K562 (cell line): ENCODE measurements around the gene TSTD1. TPM values are rescaled to one million over a fixed set of nuclear protein-coding genes. Genes with fewer than 3 reads are reported as not detected.
A peak's percentile ranks its signal among the peaks of the same experiment; 100 is the strongest.

Experiments
- ATAC-seq: fragments of 200-7000 bp; cut with Tn5 transposase; 3 replicates; pipeline ENCODE4 v1.9.1; 2020; ENCODE audit warnings: moderate library complexity
- BruUV-seq: library from RNA; stranded (reverse); fragments of 400-500 nt; replicated peaks from 2 replicates; lab custom pipeline; 2021; lab: Mats Ljungman, UMichigan
- CTCF ChIA-PET: fragments of 300-600 bp; formaldehyde crosslinking; extraction: SDS; loops from one replicate; lab custom pipeline; 2021; ENCODE audit warnings: low intra/inter-chr PET ratio; lab: Yijun Ruan, JAX
- POLR2A ChIA-PET: fragments of 300-600, 350-650 bp; sonication (Branson Sonifier 250); formaldehyde crosslinking; extraction: SDS; loops from one replicate; lab custom pipeline; 2021; ENCODE audit warnings: antibody characterized with exemption, inconsistent platforms; lab: Yijun Ruan, JAX
- DNase-seq, 4 experiments: peaks; one replicate each; pipeline versions ENCODE4 v3.0.0 to v3.0.0-alpha.2; 2011 to 2018; ENCODE audit warnings: low spot score in 3 of 4, mixed read lengths in 3 of 4; ENCODE audit errors: extremely low read depth in 1 of 4
- FAIRE-seq: peaks from 2 replicates; lab custom pipeline; 2011; peaks lifted over from hg19 to GRCh38; lab: Jason Lieb, UNC
- H2AFZ ChIP-seq: 2 replicates; pipeline ENCODE4 v1.6.0; 2011; ENCODE audit warnings: low read depth, low read length, control low read depth, inconsistent platforms
- H3K27ac ChIP-seq: fragments of 200-600 bp; 3 replicates; pipeline ENCODE4 v1.8.0; 2011; ENCODE audit warnings: low read depth, mild to moderate bottlenecking, control low read depth, inconsistent platforms, low read length, moderate library complexity, mixed read lengths; ENCODE audit errors: extremely low read depth
- H3K27me3 ChIP-seq, 2 experiments: fragments of 300-600 bp in 1 of 2; 2 replicates in 1 of 2; 3 replicates in 1 of 2; pipeline versions ENCODE4 v1.6.0 to v1.8.0; 2011; ENCODE audit warnings: inconsistent platforms in 2 of 2, low read length in 2 of 2, mild to moderate bottlenecking in 1 of 2, mixed read lengths in 1 of 2, moderate library complexity in 1 of 2; ENCODE audit not compliant: control insufficient read depth in 2 of 2, insufficient read depth in 2 of 2
- H3K36me3 ChIP-seq: fragments of 300-600 bp; 3 replicates; pipeline ENCODE4 v1.8.0; 2011; ENCODE audit warnings: mild to moderate bottlenecking, low read length, inconsistent platforms; ENCODE audit not compliant: control insufficient read depth, insufficient read depth
- H3K4me1 ChIP-seq, 2 experiments: fragments of 200-600 bp in 1 of 2; replicated peaks in 1 of 2; 2 replicates in 1 of 2; 3 replicates in 1 of 2; pipeline versions ENCODE4 v1.5.1 to v1.8.0; 2011; ENCODE audit warnings: inconsistent platforms in 2 of 2, low read length in 2 of 2, mild to moderate bottlenecking in 1 of 2, mixed read lengths in 1 of 2, moderate library complexity in 1 of 2; ENCODE audit not compliant: control insufficient read depth in 2 of 2, insufficient read depth in 2 of 2
- H3K4me2 ChIP-seq: 2 replicates; pipeline ENCODE4 v1.6.1; 2011; ENCODE audit warnings: low read length, control low read depth, inconsistent platforms, mixed read lengths; ENCODE audit not compliant: insufficient read depth
- H3K4me3 ChIP-seq: fragments of 200-600 bp; sonication (generic), shearing (Covaris generic); 2 replicates; pipeline ENCODE4 v1.5.1; 2016; ENCODE audit warnings: control low read depth, inconsistent platforms
- H3K79me2 ChIP-seq: fragments of 200-600 bp; 3 replicates; pipeline ENCODE4 v1.8.0; 2011; ENCODE audit warnings: low read length, inconsistent platforms; ENCODE audit not compliant: control insufficient read depth, insufficient read depth
- H3K9ac ChIP-seq, 2 experiments: 2 replicates each; pipeline versions ENCODE4 v1.6.0 to v1.6.1; 2011; ENCODE audit warnings: low read depth in 2 of 2, low read length in 2 of 2, control low read depth in 1 of 2, inconsistent platforms in 1 of 2, mild to moderate bottlenecking in 1 of 2, mixed read lengths in 1 of 2; ENCODE audit not compliant: insufficient read depth in 1 of 2
- H3K9me1 ChIP-seq: one replicate; pipeline ENCODE4 v1.6.0; 2011; ENCODE audit warnings: inconsistent platforms, mild to moderate bottlenecking, low read length, moderate library complexity; ENCODE audit not compliant: control insufficient read depth, insufficient read depth
- H3K9me3 ChIP-seq: replicated peaks from 2 replicates; pipeline ENCODE4 v1.5.1; 2011; ENCODE audit warnings: low read depth, low read length, inconsistent platforms; ENCODE audit not compliant: control insufficient read depth, insufficient read depth
- H4K20me1 ChIP-seq: replicated peaks from 2 replicates; pipeline ENCODE4 v1.6.1; 2011; ENCODE audit warnings: low read length, inconsistent platforms, mixed read lengths; ENCODE audit not compliant: control insufficient read depth, insufficient read depth
- KLF10 ChIP-seq: fragments of 250-450 bp; sonication (Bioruptor Pico); IDR thresholded peaks from 2 replicates; pipeline ENCODE4 v1.6.1; 2021; ENCODE audit warnings: matching md5 sums
- MAZ ChIP-seq, 2 experiments: fragments of 450-650 bp in 1 of 2; sonication (generic) in 1 of 2; formaldehyde crosslinking; IDR thresholded peaks in 1 of 2; conservative IDR thresholded peaks in 1 of 2; 2 replicates each; pipeline versions ENCODE4 v1.4.0 to v1.5.0; 2020; ENCODE audit warnings: mild to moderate bottlenecking in 1 of 2, missing genetic modification reagents in 1 of 2
- PBX2 ChIP-seq, 2 experiments: IDR thresholded peaks in 1 of 2; conservative IDR thresholded peaks in 1 of 2; 2 replicates each; pipeline ENCODE4 v1.6.1; 2016; ENCODE audit warnings: low read depth in 2 of 2, mild to moderate bottlenecking in 1 of 2, missing compliant biosample characterization in 1 of 2, missing genetic modification characterization in 1 of 2, moderate library complexity in 1 of 2
- POLR2H ChIP-seq: IDR thresholded peaks from 2 replicates; pipeline ENCODE4 v1.6.1; 2016; ENCODE audit warnings: missing genetic modification characterization, low read depth, mild to moderate bottlenecking, control low read depth, missing compliant biosample characterization, moderate library complexity
- WGBS: fragments of 100-300 bp; shearing (Covaris generic); methylation state at CpG from one replicate; pipeline ENCODE4 v1.1.6; 2016; ENCODE audit warnings: low coverage, mixed read lengths; ENCODE audit not compliant: insufficient coverage; ENCODE audit errors: missing lambda C conversion rate; 5-methylcytosine and 5-hydroxymethylcytosine counted together
- in situ Hi-C: fragments of 300-500 bp; cut with MboI; formaldehyde crosslinking; loops from 4 replicates; pipeline ENCODE4 v1.15.0; 2018; ENCODE audit warnings: inconsistent platforms, mixed read lengths
- intact Hi-C: fragments of 100-400 bp; cut with micrococcal nuclease; formaldehyde crosslinking; loops from 2 replicates; pipeline ENCODE4 v1.14.2; 2022
- polyA plus RNA-seq, 8 experiments: library from polyadenylated mRNA; depleted of rRNA in 4 of 8; stranded (reverse) in 5 of 8; unstranded in 3 of 8; fragments of >200 nt; fragmentation: Nextera tagmentation in 2 of 8; fragmentation: Illumina TruSeq in 1 of 8; extraction: Ambion mirVana in 2 of 8; extraction: Trizol in 1 of 8; gene quantifications; 2 replicates each; pipeline versions ENCODE4 v1.2.1 to v1.2.3, GENCODE V29; 2011 to 2014; ENCODE audit warnings: inconsistent platforms in 1 of 8, missing spikeins in 1 of 8
- total RNA-seq, 7 experiments: library from RNA; depleted of rRNA in 6 of 7; stranded (reverse); fragments of >200 nt in 6 of 7; fragmentation: Illumina TruSeq in 2 of 7; extraction: Trizol in 2 of 7; gene quantifications; 2 replicates each; pipeline versions ENCODE4 v1.2.1 to v1.2.3, GENCODE V29; 2011 to 2021; ENCODE audit warnings: low replicate concordance in 1 of 7
- TF ChIP-seq, protein P1 (sequence below), 2 experiments: fragments of 450-650 bp in 1 of 2; sonication (generic) in 1 of 2; formaldehyde crosslinking in 1 of 2; IDR thresholded peaks; 2 replicates each; pipeline versions ENCODE4 v1.7.1 to v1.9.0; 2016 to 2022; ENCODE audit warnings: inconsistent platforms in 1 of 2, mild to moderate bottlenecking in 1 of 2, missing genetic modification reagents in 1 of 2

TSTD1 gene
- total and polyA plus RNA-seq, 9 of the 15 experiments (the other 6 are each of a cell fraction or from before 2014, with no cell fraction given) = 0.23 to 0.53 TPM; not detected in 7

GRCh38 chr1:161068306-161069234 lies 29.8 kb upstream of the TSTD1 start:
- no peaks in the 10 kb centered on the region; a peak in 1 of 5 replicates for H3K27me3 ChIP-seq
- H2AFZ ChIP-seq = peak overlapping the region; percentile 86
- ChIA-PET POLR2A (interaction anchor here (0.6 to 3.3 kb wide), 6 partner anchors 18 to 49 kb away, joined by 3 to 19 read pairs (median 3); partner anchors contain the start of gene USF1), CTCF (no interaction called here)
- H3K36me3 ChIP-seq = no peaks in the 10 kb centered on the region
- peak overlapping the region; percentile 26; the same call in 1 of the 2 replicates for H3K4me2 ChIP-seq
- H3K9me3 ChIP-seq = no peaks in the 10 kb centered on the region
- in situ Hi-C loops (no loop called here), intact Hi-C loops (no loop called here)
- WGBS = 47% methylated on average over 10 of the region's 10 CpGs
- H3K9ac ChIP-seq = peak overlapping the region in 1 of 2 experiments; percentile 62; a peak in 1 of 4 replicates
- FAIRE-seq (peak; percentile 75), ATAC-seq (peak; percentile 84), DNase-seq (peak in 2 of 4 experiments; percentile 59 to 62)
- H3K4me3 ChIP-seq = no peak overlapping the region
- no peaks in the 10 kb centered on the region for H3K79me2 ChIP-seq
- H3K9me1 ChIP-seq = no peaks in the 10 kb centered on the region
- peaks cover 15 to 21% of the 10 kb centered on the region in 2 experiments for H3K4me1 ChIP-seq
- BruUV-seq = no TSS peak
- no peaks in the 10 kb centered on the region for H4K20me1 ChIP-seq
- H3K27ac ChIP-seq = no peak overlapping the region
- no peak for TF ChIP-seq PBX2 (CRISPR knock-in tag; IDR thresholded peaks at IDR 0.05; ENCODE audit: low read depth)
- peak; percentile 73 for TF ChIP-seq PBX2 (tag; conservative IDR thresholded peaks at IDR 0.05; ENCODE audit: low read depth)
- TF ChIP-seq, protein P1, sequence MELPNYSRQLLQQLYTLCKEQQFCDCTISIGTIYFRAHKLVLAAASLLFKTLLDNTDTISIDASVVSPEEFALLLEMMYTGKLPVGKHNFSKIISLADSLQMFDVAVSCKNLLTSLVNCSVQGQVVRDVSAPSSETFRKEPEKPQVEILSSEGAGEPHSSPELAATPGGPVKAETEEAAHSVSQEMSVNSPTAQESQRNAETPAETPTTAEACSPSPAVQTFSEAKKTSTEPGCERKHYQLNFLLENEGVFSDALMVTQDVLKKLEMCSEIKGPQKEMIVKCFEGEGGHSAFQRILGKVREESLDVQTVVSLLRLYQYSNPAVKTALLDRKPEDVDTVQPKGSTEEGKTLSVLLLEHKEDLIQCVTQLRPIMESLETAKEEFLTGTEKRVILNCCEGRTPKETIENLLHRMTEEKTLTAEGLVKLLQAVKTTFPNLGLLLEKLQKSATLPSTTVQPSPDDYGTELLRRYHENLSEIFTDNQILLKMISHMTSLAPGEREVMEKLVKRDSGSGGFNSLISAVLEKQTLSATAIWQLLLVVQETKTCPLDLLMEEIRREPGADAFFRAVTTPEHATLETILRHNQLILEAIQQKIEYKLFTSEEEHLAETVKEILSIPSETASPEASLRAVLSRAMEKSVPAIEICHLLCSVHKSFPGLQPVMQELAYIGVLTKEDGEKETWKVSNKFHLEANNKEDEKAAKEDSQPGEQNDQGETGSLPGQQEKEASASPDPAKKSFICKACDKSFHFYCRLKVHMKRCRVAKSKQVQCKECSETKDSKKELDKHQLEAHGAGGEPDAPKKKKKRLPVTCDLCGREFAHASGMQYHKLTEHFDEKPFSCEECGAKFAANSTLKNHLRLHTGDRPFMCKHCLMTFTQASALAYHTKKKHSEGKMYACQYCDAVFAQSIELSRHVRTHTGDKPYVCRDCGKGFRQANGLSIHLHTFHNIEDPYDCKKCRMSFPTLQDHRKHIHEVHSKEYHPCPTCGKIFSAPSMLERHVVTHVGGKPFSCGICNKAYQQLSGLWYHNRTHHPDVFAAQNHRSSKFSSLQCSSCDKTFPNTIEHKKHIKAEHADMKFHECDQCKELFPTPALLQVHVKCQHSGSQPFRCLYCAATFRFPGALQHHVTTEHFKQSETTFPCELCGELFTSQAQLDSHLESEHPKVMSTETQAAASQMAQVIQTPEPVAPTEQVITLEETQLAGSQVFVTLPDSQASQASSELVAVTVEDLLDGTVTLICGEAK (IDR thresholded peaks at IDR 0.05) = peak; percentile 49; the same call in 1 of the 2 replicates
- TF ChIP-seq, protein P1 (CRISPR knock-in tag; IDR thresholded peaks at IDR 0.05) = no peak
- no peak for TF ChIP-seq KLF10
- TF ChIP-seq MAZ (CRISPR knock-in tag; conservative IDR thresholded peaks at IDR 0.05 in 1 of 2, IDR thresholded peaks at IDR 0.05 in 1 of 2) = 0 out of 4 replicates have a peak, but pooled peaks of 1 of the 2 experiments have one; percentile 14
- TF ChIP-seq POLR2H (tag) = no peak
